BLaER1 treated with 17β-estradiol and CSF1 and Interleukin-3, amounts not matched to agents 10 nM and 100 nM (cell line): ENCODE results near the gene TEK.

ENCODE experiments used
- H3K27ac ChIP-seq, 11 experiments: shearing (Covaris generic); formaldehyde crosslinking; 2 replicates each; pipeline ENCODE4 v1.8.1; 2022
- H3K27me3 ChIP-seq, 11 experiments: shearing (Covaris generic); formaldehyde crosslinking; 2 replicates each; pipeline ENCODE4 v1.8.1; 2022
- H3K36me3 ChIP-seq, 11 experiments: shearing (Covaris generic); formaldehyde crosslinking; 2 replicates each; pipeline ENCODE4 v1.8.1; 2022
- H3K4me1 ChIP-seq, 10 experiments: shearing (Covaris generic); formaldehyde crosslinking; 2 replicates each; pipeline ENCODE4 v1.8.1; 2022
- H3K4me2 ChIP-seq, 11 experiments: shearing (Covaris generic); formaldehyde crosslinking; 2 replicates each; pipeline ENCODE4 v1.8.1; 2022
- H3K4me3 ChIP-seq, 10 experiments: shearing (Covaris generic); formaldehyde crosslinking; 2 replicates each; pipeline ENCODE4 v1.8.1; 2022
- H3K9ac ChIP-seq, 11 experiments: shearing (Covaris generic); formaldehyde crosslinking; 2 replicates each; pipeline ENCODE4 v1.8.1; 2022
- H3K9me3 ChIP-seq, 11 experiments: shearing (Covaris generic); formaldehyde crosslinking; replicated peaks in 1 of 11; 2 replicates each; pipeline ENCODE4 v1.8.1; 2022
- H4K20me1 ChIP-seq, 11 experiments: shearing (Covaris generic); formaldehyde crosslinking; 2 replicates each; pipeline ENCODE4 v1.8.1; 2022
- Cebpa-rat ChIP-seq, 11 experiments: shearing (Covaris generic); IDR thresholded peaks; 2 replicates each; pipeline ENCODE4 v1.8.1; 2022

Gene TEK

GRCh38 chr9:27108981-27109541 is at the start of gene TEK:
TEK (plus strand) TSS chr9:27109225; CDS start chr9:27109591, 366 bp downstream.
- Histone ChIP-seq H3K9me3 (no peaks in the 10 kb centered on the region), H3K36me3 (no peaks in the 10 kb centered on the region), H3K27me3 (no peaks in the 10 kb centered on the region), H3K4me2 (no peak within 1 kb of the TSS), H4K20me1 (no peaks in the 10 kb centered on the region), H3K4me3 (no peak within 1 kb of the TSS), H3K4me1 (no peaks in the 10 kb centered on the region), H3K27ac (no peak within 1 kb of the TSS), H3K9ac (no peak within 1 kb of the TSS)
- no peak for TF ChIP-seq Cebpa-rat (IDR thresholded peaks at IDR 0.05)

GRCh38 chr9:27059412-27059811 is 49.6 kb upstream of the TEK start:
- H3K4me3 ChIP-seq, result no peak overlapping the region
- H3K27ac ChIP-seq, result no peak overlapping the region
- no peaks in the 10 kb centered on the region for H4K20me1 ChIP-seq
- no peak overlapping the region for H3K9ac ChIP-seq
- H3K27me3 ChIP-seq, result no peaks in the 10 kb centered on the region
- no peak for TF ChIP-seq Cebpa-rat (IDR thresholded peaks at IDR 0.05)
- no peaks in the 10 kb centered on the region for H3K4me1 ChIP-seq
- no peaks in the 10 kb centered on the region for H3K9me3 ChIP-seq
- H3K4me2 ChIP-seq, result no peak overlapping the region
- H3K36me3 ChIP-seq, result no peaks in the 10 kb centered on the region

- H3K9ac ChIP-seq, result no peak overlapping the region
- TF ChIP-seq Cebpa-rat (IDR thresholded peaks at IDR 0.05), result no peak
Measured at GRCh38 chr9:27059907-27060306, 49.1 kb upstream of the TEK start.

GRCh38 chr9:27065288-27065687 is 43.7 kb upstream of the TEK start:
- Histone ChIP-seq H3K9ac (no peak overlapping the region), H3K4me1 (peaks cover 0 to 6% (median 4%) of the 10 kb centered on the region in 10 experiments; a peak in 8 of 20 replicates), H3K4me3 (no peak overlapping the region), H3K27ac (no peak overlapping the region), H4K20me1 (no peaks in the 10 kb centered on the region), H3K9me3 (no peaks in the 10 kb centered on the region), H3K4me2 (no peak overlapping the region), H3K27me3 (no peaks in the 10 kb centered on the region), H3K36me3 (no peaks in the 10 kb centered on the region)
- no peak for TF ChIP-seq Cebpa-rat (IDR thresholded peaks at IDR 0.05)

More at GRCh38 chr9:27059907-27060306, 49.1 kb upstream of the TEK start:
- Histone ChIP-seq H3K4me3 (no peak overlapping the region), H3K4me1 (no peaks in the 10 kb centered on the region), H3K27ac (no peak overlapping the region), H3K27me3 (no peaks in the 10 kb centered on the region), H4K20me1 (no peaks in the 10 kb centered on the region), H3K9me3 (no peaks in the 10 kb centered on the region), H3K36me3 (no peaks in the 10 kb centered on the region), H3K4me2 (no peak overlapping the region)

- H3K4me3 ChIP-seq, result no peak overlapping the region
- H3K9ac ChIP-seq, result no peak overlapping the region
- no peaks in the 10 kb centered on the region for H3K27me3 ChIP-seq
- no peak for TF ChIP-seq Cebpa-rat (IDR thresholded peaks at IDR 0.05)
- no peak overlapping the region for H3K27ac ChIP-seq
- H3K4me2 ChIP-seq, result no peak overlapping the region
- no peaks in the 10 kb centered on the region for H3K36me3 ChIP-seq
- no peaks in the 10 kb centered on the region for H3K9me3 ChIP-seq
- H4K20me1 ChIP-seq, result no peaks in the 10 kb centered on the region
- H3K4me1 ChIP-seq, result no peaks in the 10 kb centered on the region
Measured at GRCh38 chr9:27073841-27074728, 34.9 kb upstream of the TEK start.

GRCh38 chr9:27078685-27079084 is 30.3 kb upstream of the TEK start:
- Histone ChIP-seq H3K27ac (no peak overlapping the region), H3K9me3 (no peaks in the 10 kb centered on the region), H3K27me3 (no peaks in the 10 kb centered on the region), H3K36me3 (no peaks in the 10 kb centered on the region), H3K9ac (no peak overlapping the region), H4K20me1 (no peaks in the 10 kb centered on the region), H3K4me3 (no peak overlapping the region), H3K4me2 (no peak overlapping the region), H3K4me1 (no peaks in the 10 kb centered on the region)
- TF ChIP-seq Cebpa-rat (IDR thresholded peaks at IDR 0.05), result no peak

GRCh38 chr9:27085456-27085855 is 23.6 kb upstream of the TEK start:
- Histone ChIP-seq H3K36me3 (no peaks in the 10 kb centered on the region), H3K27ac (no peak overlapping the region), H3K4me3 (no peak overlapping the region), H3K9me3 (no peaks in the 10 kb centered on the region), H4K20me1 (no peaks in the 10 kb centered on the region), H3K4me1 (no peaks in the 10 kb centered on the region), H3K27me3 (no peaks in the 10 kb centered on the region), H3K4me2 (no peak overlapping the region), H3K9ac (no peak overlapping the region)
- TF ChIP-seq Cebpa-rat (IDR thresholded peaks at IDR 0.05), result no peak

GRCh38 chr9:27086818-27087680 is 22.0 kb upstream of the TEK start:
- H3K4me2 ChIP-seq, result no peak overlapping the region

DNA sequence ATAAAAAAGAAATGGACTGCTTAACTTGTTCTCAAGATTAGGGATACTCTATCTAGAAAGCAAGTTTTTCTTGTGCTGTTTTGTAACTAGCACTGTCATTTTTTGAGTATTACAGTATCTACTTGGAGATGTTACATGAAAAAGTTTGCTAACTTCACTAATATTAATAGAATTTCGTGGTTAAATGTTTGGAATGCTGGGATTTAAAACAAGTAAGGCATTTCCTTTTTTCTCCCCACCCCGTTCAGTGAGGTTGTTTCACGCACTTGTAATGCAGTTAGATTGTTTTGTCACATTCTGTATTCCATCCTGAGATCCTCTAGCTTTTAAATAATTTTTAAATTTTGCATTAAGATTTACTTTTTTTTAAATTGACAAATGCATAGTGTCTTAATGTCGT is 20.0 kb upstream of the TEK start:
- no peak for TF ChIP-seq Cebpa-rat (IDR thresholded peaks at IDR 0.05)
- Histone ChIP-seq H4K20me1 (no peaks in the 10 kb centered on the region), H3K9ac (no peak overlapping the region), H3K4me3 (no peak overlapping the region), H3K4me1 (no peaks in the 10 kb centered on the region), H3K4me2 (no peak overlapping the region), H3K36me3 (no peaks in the 10 kb centered on the region), H3K27ac (no peak overlapping the region), H3K9me3 (peaks cover 0 to 9% (median 0%) of the 10 kb centered on the region in 11 experiments; a peak in 3 of 22 replicates), H3K27me3 (no peaks in the 10 kb centered on the region)

More at GRCh38 chr9:27086818-27087680, 22.0 kb upstream of the TEK start:
- Histone ChIP-seq H3K9ac (no peak overlapping the region), H4K20me1 (no peaks in the 10 kb centered on the region), H3K4me1 (no peaks in the 10 kb centered on the region), H3K27me3 (no peaks in the 10 kb centered on the region), H3K27ac (no peak overlapping the region), H3K4me3 (no peak overlapping the region), H3K9me3 (no peaks in the 10 kb centered on the region), H3K36me3 (no peaks in the 10 kb centered on the region)
- no peak for TF ChIP-seq Cebpa-rat (IDR thresholded peaks at IDR 0.05)
